K562 (cell line): ENCODE data around the gene TMEM120B. TPM values are rescaled to one million over a fixed set of nuclear protein-coding genes. Genes with fewer than 3 reads are reported as not detected.
A peak's percentile ranks its signal among the peaks of the same experiment; 100 is the strongest.

Source experiments
- ATAC-seq: fragments of 200-7000 bp; cut with Tn5 transposase; 3 replicates; pipeline ENCODE4 v1.9.1; 2020; ENCODE audit warnings: moderate library complexity
- BruUV-seq: library from RNA; stranded (reverse); fragments of 400-500 nt; replicated peaks from 2 replicates; lab custom pipeline; 2021; lab: Mats Ljungman, UMichigan
- CTCF ChIA-PET: fragments of 300-600 bp; formaldehyde crosslinking; extraction: SDS; loops from one replicate; lab custom pipeline; 2021; ENCODE audit warnings: low intra/inter-chr PET ratio; lab: Yijun Ruan, JAX
- POLR2A ChIA-PET: fragments of 300-600, 350-650 bp; sonication (Branson Sonifier 250); formaldehyde crosslinking; extraction: SDS; loops from one replicate; lab custom pipeline; 2021; ENCODE audit warnings: antibody characterized with exemption, inconsistent platforms; lab: Yijun Ruan, JAX
- DNase-seq, 4 experiments: peaks; one replicate each; pipeline versions ENCODE4 v3.0.0 to v3.0.0-alpha.2; 2011 to 2018; ENCODE audit warnings: low spot score in 3 of 4, mixed read lengths in 3 of 4; ENCODE audit errors: extremely low read depth in 1 of 4
- FAIRE-seq: peaks from 2 replicates; lab custom pipeline; 2011; peaks lifted over from hg19 to GRCh38; lab: Jason Lieb, UNC
- H2AFZ ChIP-seq: 2 replicates; pipeline ENCODE4 v1.6.0; 2011; ENCODE audit warnings: low read depth, low read length, control low read depth, inconsistent platforms
- H3K27ac ChIP-seq: fragments of 200-600 bp; 3 replicates; pipeline ENCODE4 v1.8.0; 2011; ENCODE audit warnings: low read depth, mild to moderate bottlenecking, control low read depth, inconsistent platforms, low read length, moderate library complexity, mixed read lengths; ENCODE audit errors: extremely low read depth
- H3K27me3 ChIP-seq, 2 experiments: fragments of 300-600 bp in 1 of 2; 2 replicates in 1 of 2; 3 replicates in 1 of 2; pipeline versions ENCODE4 v1.6.0 to v1.8.0; 2011; ENCODE audit warnings: inconsistent platforms in 2 of 2, low read length in 2 of 2, mild to moderate bottlenecking in 1 of 2, mixed read lengths in 1 of 2, moderate library complexity in 1 of 2; ENCODE audit not compliant: control insufficient read depth in 2 of 2, insufficient read depth in 2 of 2
- H3K36me3 ChIP-seq: fragments of 300-600 bp; 3 replicates; pipeline ENCODE4 v1.8.0; 2011; ENCODE audit warnings: mild to moderate bottlenecking, low read length, inconsistent platforms; ENCODE audit not compliant: control insufficient read depth, insufficient read depth
- H3K4me1 ChIP-seq, 2 experiments: fragments of 200-600 bp in 1 of 2; replicated peaks in 1 of 2; 2 replicates in 1 of 2; 3 replicates in 1 of 2; pipeline versions ENCODE4 v1.5.1 to v1.8.0; 2011; ENCODE audit warnings: inconsistent platforms in 2 of 2, low read length in 2 of 2, mild to moderate bottlenecking in 1 of 2, mixed read lengths in 1 of 2, moderate library complexity in 1 of 2; ENCODE audit not compliant: control insufficient read depth in 2 of 2, insufficient read depth in 2 of 2
- H3K4me2 ChIP-seq: 2 replicates; pipeline ENCODE4 v1.6.1; 2011; ENCODE audit warnings: low read length, control low read depth, inconsistent platforms, mixed read lengths; ENCODE audit not compliant: insufficient read depth
- H3K4me3 ChIP-seq: fragments of 200-600 bp; sonication (generic), shearing (Covaris generic); 2 replicates; pipeline ENCODE4 v1.5.1; 2016; ENCODE audit warnings: control low read depth, inconsistent platforms
- H3K79me2 ChIP-seq: fragments of 200-600 bp; 3 replicates; pipeline ENCODE4 v1.8.0; 2011; ENCODE audit warnings: low read length, inconsistent platforms; ENCODE audit not compliant: control insufficient read depth, insufficient read depth
- H3K9ac ChIP-seq, 2 experiments: 2 replicates each; pipeline versions ENCODE4 v1.6.0 to v1.6.1; 2011; ENCODE audit warnings: low read depth in 2 of 2, low read length in 2 of 2, control low read depth in 1 of 2, inconsistent platforms in 1 of 2, mild to moderate bottlenecking in 1 of 2, mixed read lengths in 1 of 2; ENCODE audit not compliant: insufficient read depth in 1 of 2
- H3K9me1 ChIP-seq: one replicate; pipeline ENCODE4 v1.6.0; 2011; ENCODE audit warnings: inconsistent platforms, mild to moderate bottlenecking, low read length, moderate library complexity; ENCODE audit not compliant: control insufficient read depth, insufficient read depth
- H3K9me3 ChIP-seq: replicated peaks from 2 replicates; pipeline ENCODE4 v1.5.1; 2011; ENCODE audit warnings: low read depth, low read length, inconsistent platforms; ENCODE audit not compliant: control insufficient read depth, insufficient read depth
- H4K20me1 ChIP-seq: replicated peaks from 2 replicates; pipeline ENCODE4 v1.6.1; 2011; ENCODE audit warnings: low read length, inconsistent platforms, mixed read lengths; ENCODE audit not compliant: control insufficient read depth, insufficient read depth
- CEBPB ChIP-seq: fragments of 450-650 bp; IDR thresholded peaks from 2 replicates; pipeline ENCODE4 v1.6.1; 2016; ENCODE audit warnings: missing genetic modification characterization, missing compliant biosample characterization
- EGR1 ChIP-seq: fragments of 450-650 bp; conservative IDR thresholded peaks from 2 replicates; pipeline ENCODE4 v1.6.1; 2017; ENCODE audit warnings: mild to moderate bottlenecking
- FOXJ3 ChIP-seq: sonication (generic); formaldehyde crosslinking; IDR thresholded peaks from 2 replicates; pipeline ENCODE4 v1.4.0; 2020; ENCODE audit warnings: mild to moderate bottlenecking, missing genetic modification reagents
- KAT2B ChIP-seq: IDR thresholded peaks from one replicate; pipeline ENCODE4 v1.6.1; 2012; ENCODE audit warnings: low read depth, mild to moderate bottlenecking, control low read depth, inconsistent platforms, low read length, moderate library complexity
- KDM1A ChIP-seq, 2 experiments: fragments of 450-650 bp; IDR thresholded peaks; 2 replicates each; pipeline ENCODE4 v1.6.1; 2016; ENCODE audit warnings: mild to moderate bottlenecking in 2 of 2
- MCM2 ChIP-seq: fragments of 450-650 bp; IDR thresholded peaks from 2 replicates; pipeline ENCODE4 v1.6.1; 2017; ENCODE audit warnings: low read depth, mild to moderate bottlenecking
- PPARD ChIP-seq: fragments of 250-450 bp; sonication (Bioruptor Pico); IDR thresholded peaks from 2 replicates; pipeline ENCODE4 v1.8.0; 2022; ENCODE audit warnings: inconsistent platforms, mild to moderate bottlenecking, moderate library complexity
- THRAP3 ChIP-seq: fragments of 450-650 bp; IDR thresholded peaks from 2 replicates; pipeline ENCODE4 v1.6.1; 2016; ENCODE audit warnings: mild to moderate bottlenecking, inconsistent platforms, borderline replicate concordance
- ZC3H11A ChIP-seq: IDR thresholded peaks from 2 replicates; pipeline ENCODE4 v1.6.1; 2012; ENCODE audit warnings: low read depth, low read length, improper control_type of control experiment
- ZNF197 ChIP-seq: fragments of 200-800 bp; sonication (Bioruptor generic); IDR thresholded peaks from 2 replicates; pipeline ENCODE4 v1.6.1; 2016; ENCODE audit warnings: low read depth, missing genetic modification characterization, missing compliant biosample characterization
- WGBS: fragments of 100-300 bp; shearing (Covaris generic); methylation state at CpG from one replicate; pipeline ENCODE4 v1.1.6; 2016; ENCODE audit warnings: low coverage, mixed read lengths; ENCODE audit not compliant: insufficient coverage; ENCODE audit errors: missing lambda C conversion rate; 5-methylcytosine and 5-hydroxymethylcytosine counted together
- in situ Hi-C: fragments of 300-500 bp; cut with MboI; formaldehyde crosslinking; loops from 4 replicates; pipeline ENCODE4 v1.15.0; 2018; ENCODE audit warnings: inconsistent platforms, mixed read lengths
- intact Hi-C: fragments of 100-400 bp; cut with micrococcal nuclease; formaldehyde crosslinking; loops from 2 replicates; pipeline ENCODE4 v1.14.2; 2022
- polyA plus RNA-seq, 8 experiments: library from polyadenylated mRNA; depleted of rRNA in 4 of 8; stranded (reverse) in 5 of 8; unstranded in 3 of 8; fragments of >200 nt; fragmentation: Nextera tagmentation in 2 of 8; fragmentation: Illumina TruSeq in 1 of 8; extraction: Ambion mirVana in 2 of 8; extraction: Trizol in 1 of 8; gene quantifications; 2 replicates each; pipeline versions ENCODE4 v1.2.1 to v1.2.3, GENCODE V29; 2011 to 2014; ENCODE audit warnings: inconsistent platforms in 1 of 8, missing spikeins in 1 of 8
- total RNA-seq, 7 experiments: library from RNA; depleted of rRNA in 6 of 7; stranded (reverse); fragments of >200 nt in 6 of 7; fragmentation: Illumina TruSeq in 2 of 7; extraction: Trizol in 2 of 7; gene quantifications; 2 replicates each; pipeline versions ENCODE4 v1.2.1 to v1.2.3, GENCODE V29; 2011 to 2021; ENCODE audit warnings: low replicate concordance in 1 of 7
- TF ChIP-seq, protein P1 (sequence below): fragments of 250-450 bp; sonication (Bioruptor Pico); IDR thresholded peaks from 2 replicates; pipeline ENCODE4 v1.6.1; 2021; ENCODE audit warnings: mild to moderate bottlenecking
- TF ChIP-seq, protein P2 (sequence below): fragments of 250-450 bp; sonication (Bioruptor Pico); IDR thresholded peaks from 2 replicates; pipeline ENCODE4 v1.8.0; 2021; ENCODE audit warnings: borderline replicate concordance, mild to moderate bottlenecking, moderate library complexity; ENCODE audit not compliant: poor library complexity, severe bottlenecking
- TF ChIP-seq, protein P3 (sequence below), 2 experiments: fragments of 200-800 bp in 1 of 2; sonication (Bioruptor generic) in 1 of 2; sonication (generic) in 1 of 2; formaldehyde crosslinking in 1 of 2; IDR thresholded peaks in 1 of 2; conservative IDR thresholded peaks in 1 of 2; 2 replicates each; pipeline versions ENCODE4 v1.5.0 to v1.6.1; 2016 to 2020; ENCODE audit warnings: missing compliant biosample characterization in 1 of 2, missing genetic modification characterization in 1 of 2, missing genetic modification reagents in 1 of 2

TMEM120B gene
- total and polyA plus RNA-seq, 9 of the 15 experiments (the other 6 are each of a cell fraction or from before 2014, with no cell fraction given) = 1.7 to 18.6 (median 7.4) TPM

DNA sequence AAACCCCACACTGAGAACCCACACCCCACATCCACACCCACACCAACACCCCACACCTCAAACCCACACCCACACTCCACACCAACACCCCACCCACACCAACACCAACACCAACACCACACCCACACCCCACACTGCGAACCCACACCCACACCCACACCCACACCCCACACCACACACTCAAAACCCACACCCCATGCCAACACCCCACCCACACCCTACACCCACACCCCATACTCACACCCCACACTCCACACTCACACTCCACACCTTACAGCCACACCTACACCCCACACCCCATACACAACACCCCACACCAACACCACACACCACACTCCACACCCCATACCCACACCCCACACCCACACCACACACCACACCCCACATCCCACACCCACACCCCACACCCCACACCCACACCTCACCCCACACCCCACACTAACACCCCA, 38.0 kb downstream of the TMEM120B start:
- Histone ChIP-seq H3K36me3 (peaks cover 28% of the 10 kb centered on the region), H3K9me1 (peaks cover 6% of the 10 kb centered on the region), H3K9me3 (no peaks in the 10 kb centered on the region), H3K9ac (no peak overlapping the region), H3K4me2 (no peak overlapping the region), H2AFZ (no peak overlapping the region), H3K79me2 (no peaks in the 10 kb centered on the region), H4K20me1 (0 out of 2 replicates have a peak, but pooled peaks cover 4% of the 10 kb centered on the region), H3K4me1 (peaks cover 14 to 27% of the 10 kb centered on the region in 2 experiments), H3K27ac (no peak overlapping the region; the same call in 2 of the 3 replicates), H3K4me3 (no peak overlapping the region), H3K27me3 (no peaks in the 10 kb centered on the region)
- no TSS peak for BruUV-seq
- no peak for ATAC-seq
- no peak for DNase-seq
- ChIA-PET POLR2A (no interaction called here), CTCF (no interaction called here)
- no peak for FAIRE-seq
- in situ Hi-C loops (no loop called here), intact Hi-C loops (no loop called here)
- TF ChIP-seq EGR1 = peak; percentile 87
- TF ChIP-seq FOXJ3 (CRISPR knock-in tag) = no peak
- no CpG with 5 or more reads among the region's 1 CpG for WGBS

DNA sequence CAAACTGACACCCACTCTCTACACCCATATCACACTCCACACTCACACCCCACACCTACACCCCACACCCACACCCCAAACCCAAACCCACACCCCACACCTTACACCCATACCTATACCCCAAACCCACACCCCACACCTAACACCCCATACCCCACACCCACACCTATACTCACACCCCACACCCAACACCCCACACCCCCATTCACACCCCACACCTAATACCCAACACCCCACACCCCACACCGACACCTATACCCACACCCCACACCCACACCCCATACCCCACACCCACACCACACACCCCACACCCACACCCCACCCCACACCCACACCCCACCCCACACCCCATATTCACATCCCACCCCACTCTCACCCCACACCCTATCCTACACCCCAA, 38.5 kb downstream of the TMEM120B start:
- no CpG with 5 or more reads among the region's 1 CpG for WGBS
- Histone ChIP-seq H3K9me1 (peaks cover 6% of the 10 kb centered on the region), H3K36me3 (peaks cover 32% of the 10 kb centered on the region), H3K4me1 (peaks cover 14 to 27% of the 10 kb centered on the region in 2 experiments), H3K4me3 (no peak overlapping the region), H3K27ac (no peak overlapping the region), H3K4me2 (no peak overlapping the region), H2AFZ (no peak overlapping the region), H3K27me3 (no peaks in the 10 kb centered on the region), H3K79me2 (no peaks in the 10 kb centered on the region), H3K9ac (no peak overlapping the region), H4K20me1 (0 out of 2 replicates have a peak, but pooled peaks cover 4% of the 10 kb centered on the region), H3K9me3 (no peaks in the 10 kb centered on the region)
- BruUV-seq = no TSS peak
- no peak for FAIRE-seq
- DNase-seq = no peak
- intact Hi-C loops (no loop called here), in situ Hi-C loops (no loop called here)
- ATAC-seq = no peak
- POLR2A ChIA-PET = interaction anchor here (0.6 kb wide), 1 partner anchor 19 kb away, joined by 3 read pairs; no protein-coding TSS in a partner anchor
- CTCF ChIA-PET = no interaction called here
- TF ChIP-seq ZC3H11A (no peak), CEBPB (tag) (no peak), KAT2B (no peak), ZNF197 (CRISPR knock-in tag) (no peak), PPARD (no peak), KDM1A (IDR thresholded peaks at IDR 0.05) (no peak), THRAP3 (no peak), MCM2 (no peak)
- TF ChIP-seq, protein P1, sequence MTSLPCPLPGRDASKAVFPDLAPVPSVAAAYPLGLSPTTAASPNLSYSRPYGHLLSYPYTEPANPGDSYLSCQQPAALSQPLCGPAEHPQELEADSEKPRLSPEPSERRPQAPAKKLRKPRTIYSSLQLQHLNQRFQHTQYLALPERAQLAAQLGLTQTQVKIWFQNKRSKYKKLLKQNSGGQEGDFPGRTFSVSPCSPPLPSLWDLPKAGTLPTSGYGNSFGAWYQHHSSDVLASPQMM (CRISPR knock-in tag) = no peak
- TF ChIP-seq, protein P2, sequence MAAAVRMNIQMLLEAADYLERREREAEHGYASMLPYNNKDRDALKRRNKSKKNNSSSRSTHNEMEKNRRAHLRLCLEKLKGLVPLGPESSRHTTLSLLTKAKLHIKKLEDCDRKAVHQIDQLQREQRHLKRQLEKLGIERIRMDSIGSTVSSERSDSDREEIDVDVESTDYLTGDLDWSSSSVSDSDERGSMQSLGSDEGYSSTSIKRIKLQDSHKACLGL (CRISPR knock-in tag) = no peak
- TF ChIP-seq, protein P3, sequence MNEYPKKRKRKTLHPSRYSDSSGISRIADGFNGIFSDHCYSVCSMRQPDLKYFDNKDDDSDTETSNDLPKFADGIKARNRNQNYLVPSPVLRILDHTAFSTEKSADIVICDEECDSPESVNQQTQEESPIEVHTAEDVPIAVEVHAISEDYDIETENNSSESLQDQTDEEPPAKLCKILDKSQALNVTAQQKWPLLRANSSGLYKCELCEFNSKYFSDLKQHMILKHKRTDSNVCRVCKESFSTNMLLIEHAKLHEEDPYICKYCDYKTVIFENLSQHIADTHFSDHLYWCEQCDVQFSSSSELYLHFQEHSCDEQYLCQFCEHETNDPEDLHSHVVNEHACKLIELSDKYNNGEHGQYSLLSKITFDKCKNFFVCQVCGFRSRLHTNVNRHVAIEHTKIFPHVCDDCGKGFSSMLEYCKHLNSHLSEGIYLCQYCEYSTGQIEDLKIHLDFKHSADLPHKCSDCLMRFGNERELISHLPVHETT (CRISPR knock-in tag; conservative IDR thresholded peaks at IDR 0.05 in 1 of 2, IDR thresholded peaks at IDR 0.05 in 1 of 2) = no peak
